ENCODE data around the gene C22orf39. TPM values are rescaled to one million over a fixed set of nuclear protein-coding genes. Genes with fewer than 3 reads are reported as not detected.

The C22orf39 gene
- total RNA-seq, 2 donors from 2014 or later = 27.4 to 31.5 TPM

DNA sequence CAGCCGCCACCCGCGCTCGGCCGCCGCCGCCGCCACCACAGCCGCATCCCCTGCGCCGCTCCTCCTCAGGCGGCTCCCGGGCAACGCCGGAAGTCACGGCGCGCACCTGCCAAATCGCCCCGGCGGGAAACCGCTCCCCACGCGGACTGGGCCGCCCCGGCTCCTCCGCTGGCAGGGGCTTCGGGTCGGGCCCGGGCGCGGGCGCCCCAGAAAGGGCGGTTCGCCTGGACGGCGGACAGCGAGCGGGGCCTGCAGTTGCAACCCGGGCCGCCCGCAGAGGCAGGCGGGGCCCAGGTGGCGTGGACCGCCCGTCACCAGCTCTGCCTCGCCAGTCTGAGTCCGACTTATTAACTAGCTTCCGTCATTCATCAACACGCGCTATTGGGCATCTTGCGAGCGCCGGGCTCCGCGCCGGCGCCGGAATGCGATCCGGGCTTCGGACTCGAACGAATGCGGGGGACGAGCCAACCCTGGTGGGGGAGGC, 15.8 kb downstream of the C22orf39 start, which contains the start of gene HIRA:
HIRA (minus strand) TSS at position 85 of the 484 bp plus-strand sequence. CDS start 257 bp downstream, outside the sequence.
- H3K27ac Mint-ChIP-seq = peak within 1 kb of the TSS; percentile 92
- Histone ChIP-seq H3K36me3 (ENCODE audit: control insufficient read depth, insufficient read depth, low read length) (peaks cover 16% of the 10 kb centered on the region), H3K27ac (ENCODE audit: low read depth, low read length) (peak within 1 kb of the TSS; percentile 94)

DNA sequence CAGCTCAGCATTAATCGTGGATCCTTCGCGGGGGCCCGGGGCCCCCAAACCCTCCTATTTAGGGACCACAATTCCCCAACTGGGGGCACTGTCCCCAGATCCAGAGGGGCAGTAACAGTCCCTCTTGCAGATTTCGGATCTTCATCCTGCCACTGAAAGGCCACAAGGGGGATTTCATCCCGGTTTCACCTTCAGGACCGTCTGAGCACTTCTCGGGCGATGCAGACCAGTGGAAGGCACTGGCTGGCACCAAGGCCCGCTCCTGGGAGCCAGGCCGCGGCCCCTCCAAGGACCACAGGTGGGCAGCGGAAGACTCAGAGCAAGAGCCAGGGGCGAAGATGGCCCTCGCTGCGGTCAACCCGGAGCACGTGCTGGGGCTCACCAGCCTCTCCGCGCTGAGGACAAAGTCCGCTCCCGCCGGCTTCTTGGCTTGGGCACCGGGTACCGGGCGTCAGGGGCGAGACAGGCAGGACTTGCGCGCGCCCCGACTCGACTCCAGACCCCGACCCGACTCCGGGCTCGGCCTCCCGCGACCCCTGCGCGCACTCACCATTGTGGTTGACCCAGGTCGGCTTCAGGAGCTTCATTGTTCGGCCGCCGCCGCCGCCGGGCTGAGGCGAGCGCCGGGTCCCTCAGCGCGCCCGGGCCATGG, 16.5 kb downstream of the C22orf39 start:
- H3K9ac ChIP-seq (ENCODE audit: extremely low read depth, low read length, poor library complexity, severe bottlenecking) = peak overlapping the region; percentile 71
- whole genome bisulfite sequencing, 2 experiments (ENCODE audit: insufficient coverage in 1 of 2, insufficient read length in 1 of 2) = 0% methylated on average over 12 to 53 of the region's 53 CpGs

More for the DNA sequence above, 15.8 kb downstream of the C22orf39 start, which contains the start of gene HIRA:
- H3K4me3 ChIP-seq (ENCODE audit: low read length) = peak within 1 kb of the TSS; percentile 93
- peak; percentile 93 for DNase-seq
- TF ChIP-seq, protein P1, sequence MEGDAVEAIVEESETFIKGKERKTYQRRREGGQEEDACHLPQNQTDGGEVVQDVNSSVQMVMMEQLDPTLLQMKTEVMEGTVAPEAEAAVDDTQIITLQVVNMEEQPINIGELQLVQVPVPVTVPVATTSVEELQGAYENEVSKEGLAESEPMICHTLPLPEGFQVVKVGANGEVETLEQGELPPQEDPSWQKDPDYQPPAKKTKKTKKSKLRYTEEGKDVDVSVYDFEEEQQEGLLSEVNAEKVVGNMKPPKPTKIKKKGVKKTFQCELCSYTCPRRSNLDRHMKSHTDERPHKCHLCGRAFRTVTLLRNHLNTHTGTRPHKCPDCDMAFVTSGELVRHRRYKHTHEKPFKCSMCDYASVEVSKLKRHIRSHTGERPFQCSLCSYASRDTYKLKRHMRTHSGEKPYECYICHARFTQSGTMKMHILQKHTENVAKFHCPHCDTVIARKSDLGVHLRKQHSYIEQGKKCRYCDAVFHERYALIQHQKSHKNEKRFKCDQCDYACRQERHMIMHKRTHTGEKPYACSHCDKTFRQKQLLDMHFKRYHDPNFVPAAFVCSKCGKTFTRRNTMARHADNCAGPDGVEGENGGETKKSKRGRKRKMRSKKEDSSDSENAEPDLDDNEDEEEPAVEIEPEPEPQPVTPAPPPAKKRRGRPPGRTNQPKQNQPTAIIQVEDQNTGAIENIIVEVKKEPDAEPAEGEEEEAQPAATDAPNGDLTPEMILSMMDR (conservative IDR thresholded peaks at IDR 0.05) = no peak
- no peaks in the 10 kb centered on the region for H3K27me3 ChIP-seq (ENCODE audit: control insufficient read depth, insufficient read depth, low read length, poor library complexity, severe bottlenecking)
- Mint-ChIP-seq H3K36me3 (ENCODE audit: low read depth) (peaks cover 24% of the 10 kb centered on the region), H3K4me1 (peaks cover 20% of the 10 kb centered on the region), H3K27me3 (ENCODE audit: insufficient read depth) (no peaks in the 10 kb centered on the region), H3K9me3 (no peaks in the 10 kb centered on the region), H3K4me3 (peak within 1 kb of the TSS; percentile 79)
- H3K4me1 ChIP-seq (ENCODE audit: control insufficient read depth, insufficient read depth, low read length) = no peaks in the 10 kb centered on the region
- H3K9me3 ChIP-seq (ENCODE audit: control insufficient read depth, low read length) = no peaks in the 10 kb centered on the region
- 0% methylated on average over 11 to 66 of the region's 66 CpGs for WGBS, 2 experiments (ENCODE audit: insufficient coverage in 1 of 2, insufficient read length in 1 of 2)
- H3K9ac ChIP-seq (ENCODE audit: extremely low read depth, low read length, poor library complexity, severe bottlenecking) = peak within 1 kb of the TSS; percentile 85

GRCh38 chr22:19429950-19430889, 17.3 kb downstream of the C22orf39 start:
- Mint-ChIP-seq H3K9me3 (no peaks in the 10 kb centered on the region), H3K4me1 (peaks cover 20% of the 10 kb centered on the region), H3K36me3 (ENCODE audit: low read depth) (peaks cover 16% of the 10 kb centered on the region), H3K4me3 (peak overlapping the region; percentile 79), H3K27ac (peak overlapping the region; percentile 48), H3K27me3 (ENCODE audit: insufficient read depth) (no peaks in the 10 kb centered on the region)
- Histone ChIP-seq H3K4me1 (ENCODE audit: control insufficient read depth, insufficient read depth, low read length) (no peaks in the 10 kb centered on the region), H3K36me3 (ENCODE audit: control insufficient read depth, insufficient read depth, low read length) (peaks cover 9% of the 10 kb centered on the region), H3K27me3 (ENCODE audit: control insufficient read depth, insufficient read depth, low read length, poor library complexity, severe bottlenecking) (no peaks in the 10 kb centered on the region), H3K27ac (ENCODE audit: low read depth, low read length) (no peak overlapping the region), H3K4me3 (ENCODE audit: low read length) (peak overlapping the region; percentile 84), H3K9me3 (ENCODE audit: control insufficient read depth, low read length) (no peaks in the 10 kb centered on the region), H3K9ac (ENCODE audit: extremely low read depth, low read length, poor library complexity, severe bottlenecking) (peak overlapping the region; percentile 71)
- TF ChIP-seq, protein P1 (conservative IDR thresholded peaks at IDR 0.05) = no peak
- 52 to 64% methylated on average over 6 to 11 of the region's 12 CpGs for WGBS, 2 experiments (ENCODE audit: insufficient coverage in 1 of 2, insufficient read length in 1 of 2)
- DNase-seq = peak; percentile 70

More for the DNA sequence above, 16.5 kb downstream of the C22orf39 start:
- TF ChIP-seq, protein P1 (conservative IDR thresholded peaks at IDR 0.05) = peak; percentile 68
- peak; percentile 77 for DNase-seq
- Mint-ChIP-seq H3K9me3 (no peaks in the 10 kb centered on the region), H3K4me3 (peak overlapping the region; percentile 79), H3K27me3 (ENCODE audit: insufficient read depth) (no peaks in the 10 kb centered on the region), H3K4me1 (peaks cover 20% of the 10 kb centered on the region), H3K36me3 (ENCODE audit: low read depth) (peaks cover 22% of the 10 kb centered on the region), H3K27ac (peak overlapping the region; percentile 48)
- Histone ChIP-seq H3K4me1 (ENCODE audit: control insufficient read depth, insufficient read depth, low read length) (no peaks in the 10 kb centered on the region), H3K36me3 (ENCODE audit: control insufficient read depth, insufficient read depth, low read length) (peaks cover 16% of the 10 kb centered on the region), H3K9me3 (ENCODE audit: control insufficient read depth, low read length) (no peaks in the 10 kb centered on the region), H3K4me3 (ENCODE audit: low read length) (peak overlapping the region; percentile 84), H3K27ac (ENCODE audit: low read depth, low read length) (peak overlapping the region; percentile 13), H3K27me3 (ENCODE audit: control insufficient read depth, insufficient read depth, low read length, poor library complexity, severe bottlenecking) (no peaks in the 10 kb centered on the region)
